ENCODE results near the gene GUK1. TPM values are rescaled to one million over a fixed set of nuclear protein-coding genes. Genes with fewer than 3 reads are reported as not detected.

Gene GUK1, protein sequence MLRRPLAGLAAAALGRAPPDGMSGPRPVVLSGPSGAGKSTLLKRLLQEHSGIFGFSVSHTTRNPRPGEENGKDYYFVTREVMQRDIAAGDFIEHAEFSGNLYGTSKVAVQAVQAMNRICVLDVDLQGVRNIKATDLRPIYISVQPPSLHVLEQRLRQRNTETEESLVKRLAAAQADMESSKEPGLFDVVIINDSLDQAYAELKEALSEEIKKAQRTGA
- total RNA-seq, result 252 and 379 TPM in 2 replicates

DNA sequence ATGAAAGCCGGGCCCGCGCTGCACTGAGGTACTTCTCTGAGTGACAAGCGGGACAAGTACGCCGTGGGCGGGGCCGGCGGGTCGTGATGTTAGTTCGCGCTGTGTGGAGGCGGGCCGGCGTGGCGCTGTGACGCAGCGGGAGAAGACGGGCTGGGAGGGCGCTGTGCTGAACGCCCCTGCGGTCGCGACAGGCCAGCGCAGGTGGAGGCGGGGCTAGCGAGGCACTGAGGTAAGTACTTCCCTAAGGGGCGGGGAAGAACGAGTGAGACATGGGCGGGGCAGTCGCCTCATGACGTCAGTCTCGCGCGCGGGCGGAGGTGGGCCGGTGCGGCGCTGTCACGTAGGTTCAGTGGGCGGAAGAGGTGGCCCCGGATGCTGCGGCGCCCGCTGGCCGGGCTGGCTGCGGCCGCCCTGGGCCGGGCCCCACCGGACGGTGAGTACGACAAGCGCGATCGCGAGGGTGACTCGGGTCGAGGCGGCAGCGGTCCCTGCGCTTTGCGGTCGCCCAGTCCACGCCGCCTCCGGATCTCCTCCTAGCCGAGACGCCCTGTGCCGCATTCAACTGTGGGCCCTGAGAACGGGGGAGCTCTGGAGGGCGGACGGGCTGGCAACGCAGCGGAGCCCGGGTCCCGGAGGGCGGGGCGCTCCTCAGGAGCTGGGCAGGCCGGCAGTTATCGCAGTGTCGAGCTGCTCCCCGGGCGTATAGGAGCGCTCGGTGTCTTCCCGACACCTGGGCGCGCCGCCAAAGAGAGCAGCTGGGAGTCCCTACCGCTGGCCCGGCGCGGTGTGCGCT lies at the start of gene GUK1:
GUK1 (plus strand) TSS at position 349 of the 793 bp plus-strand sequence; CDS start at position 373, 24 bp downstream.

DNA sequence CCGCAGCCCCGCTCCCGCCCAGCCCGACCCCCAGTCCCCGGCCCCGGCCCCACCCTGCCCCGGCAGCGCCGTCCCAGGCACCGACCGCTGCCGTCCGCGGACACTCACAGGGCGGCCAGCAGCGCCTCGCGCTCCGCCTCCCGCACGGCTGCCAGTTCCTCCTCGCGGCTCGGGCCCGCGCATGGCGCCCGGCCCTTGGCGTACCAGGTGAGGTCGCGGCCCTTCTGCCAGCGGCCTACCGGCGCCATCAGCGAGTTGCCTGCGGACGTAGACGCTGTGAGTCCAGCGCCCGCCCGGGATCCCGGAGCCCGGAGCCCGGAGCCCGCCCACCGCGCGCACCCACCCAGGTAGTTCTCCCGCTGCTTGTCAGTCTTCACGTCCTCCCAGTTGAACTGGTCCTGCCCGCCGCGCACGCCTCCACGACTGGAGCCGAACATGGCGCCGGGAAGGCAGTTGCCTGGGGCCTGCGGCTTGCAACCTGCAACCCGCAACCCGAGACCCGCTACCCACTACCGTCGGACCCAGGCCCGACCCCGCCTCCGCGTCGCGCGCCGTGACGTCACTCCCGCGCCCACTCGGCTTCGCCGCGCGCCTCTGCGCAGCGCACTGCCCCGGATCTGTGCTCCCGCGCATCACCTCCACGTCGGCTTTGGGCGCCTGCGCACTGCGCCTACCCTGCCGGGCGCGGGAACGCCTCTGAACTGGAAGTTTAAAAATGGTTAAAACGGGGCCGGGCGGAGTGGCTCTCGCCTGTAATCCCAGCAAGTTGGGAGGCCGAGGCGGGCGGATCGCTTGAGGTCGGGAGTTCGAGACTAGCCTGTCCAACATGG lies 37.1 kb upstream of the GUK1 start, which contains the start of gene C1orf35:
C1orf35 (minus strand) TSS at position 535 of the 830 bp plus-strand sequence; CDS start at position 437, 98 bp downstream.

DNA sequence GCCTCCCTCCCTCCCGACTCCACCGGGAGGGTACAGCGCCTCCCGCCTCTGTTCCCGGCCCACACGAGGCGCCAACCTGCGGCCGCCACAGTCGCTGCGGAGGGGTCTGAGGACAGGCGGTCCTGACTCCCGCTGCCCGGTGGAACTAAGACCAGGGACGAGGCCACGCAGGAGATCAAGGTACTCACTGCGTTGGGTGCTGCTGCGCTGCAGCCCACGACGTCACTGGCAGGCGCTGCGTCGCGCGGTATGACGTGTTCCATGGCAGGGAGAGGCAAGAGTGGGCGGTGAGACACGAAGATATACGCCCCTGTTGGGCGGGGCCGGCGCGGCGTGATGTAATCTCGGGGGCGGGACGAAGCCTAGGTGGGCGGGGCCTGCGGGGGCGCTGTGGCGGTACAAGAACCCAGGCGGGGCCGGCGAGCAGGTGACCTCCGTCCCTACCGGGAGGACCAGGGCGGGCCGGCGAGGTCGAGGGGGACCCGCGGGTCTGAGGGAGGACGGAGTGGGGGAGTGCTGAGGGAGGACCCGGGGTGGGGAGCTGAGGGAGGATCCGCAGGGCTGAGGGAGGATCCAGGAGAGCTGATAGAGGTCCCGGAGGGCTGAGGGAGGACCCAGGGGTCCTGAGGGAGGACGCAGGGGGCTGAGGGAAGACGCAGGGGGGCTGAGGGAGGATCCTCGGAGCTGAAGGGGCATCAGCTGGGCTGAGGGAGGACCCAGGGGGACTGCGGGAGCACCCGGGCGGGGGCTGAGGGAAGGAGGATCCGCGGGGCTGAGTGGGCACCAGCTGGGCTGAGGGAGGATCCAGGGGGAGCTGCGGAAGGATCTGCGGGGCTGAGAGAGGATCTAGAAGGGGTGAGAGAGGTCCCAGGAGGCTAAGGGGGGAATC lies 30.8 kb upstream of the GUK1 start, which contains the start of gene MRPL55:
MRPL55 (minus strand) TSS at position 227 of the 889 bp plus-strand sequence. CDS start 1,039 bp downstream, outside the sequence.

DNA sequence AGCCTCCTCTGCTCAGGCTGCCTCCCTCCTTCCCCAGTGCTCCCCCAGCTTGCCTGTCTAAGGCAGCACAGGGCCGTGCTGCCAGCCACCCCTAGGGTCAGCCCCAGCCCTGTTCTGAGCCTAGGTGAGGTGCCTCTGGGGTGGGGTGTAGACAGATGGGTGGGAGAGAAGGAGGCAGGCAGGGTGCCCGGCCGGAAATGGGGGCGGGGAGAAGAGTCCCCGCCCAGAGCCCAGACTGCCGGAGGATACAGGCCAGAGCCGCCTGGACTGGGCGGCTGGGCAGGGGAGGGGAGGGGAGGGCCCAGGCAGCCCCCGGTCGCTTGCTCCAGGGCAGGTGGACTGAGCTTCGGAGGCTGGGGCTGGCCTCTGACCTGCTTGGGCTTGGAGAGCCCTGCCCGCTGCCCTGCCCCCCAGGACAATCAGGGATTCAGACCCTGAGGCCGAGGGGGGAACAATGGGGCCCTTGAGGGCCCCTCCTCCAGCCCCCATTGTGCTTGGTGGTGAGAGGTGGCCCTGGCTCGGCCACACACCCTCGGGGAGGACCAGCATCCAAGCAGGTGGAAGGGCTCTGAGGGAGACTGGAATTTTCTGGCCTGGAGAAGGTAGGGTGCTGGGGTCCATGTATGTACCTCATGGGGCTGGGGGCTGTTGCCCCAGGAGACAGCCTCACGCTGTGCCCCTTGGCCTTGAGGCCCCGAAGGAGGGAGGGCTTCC lies 9.5 kb downstream of the GUK1 start, which contains the start of gene GJC2:
GJC2 (plus strand) TSS at position 525 of the 714 bp plus-strand sequence. CDS start 7,829 bp downstream, outside the sequence.

DNA sequence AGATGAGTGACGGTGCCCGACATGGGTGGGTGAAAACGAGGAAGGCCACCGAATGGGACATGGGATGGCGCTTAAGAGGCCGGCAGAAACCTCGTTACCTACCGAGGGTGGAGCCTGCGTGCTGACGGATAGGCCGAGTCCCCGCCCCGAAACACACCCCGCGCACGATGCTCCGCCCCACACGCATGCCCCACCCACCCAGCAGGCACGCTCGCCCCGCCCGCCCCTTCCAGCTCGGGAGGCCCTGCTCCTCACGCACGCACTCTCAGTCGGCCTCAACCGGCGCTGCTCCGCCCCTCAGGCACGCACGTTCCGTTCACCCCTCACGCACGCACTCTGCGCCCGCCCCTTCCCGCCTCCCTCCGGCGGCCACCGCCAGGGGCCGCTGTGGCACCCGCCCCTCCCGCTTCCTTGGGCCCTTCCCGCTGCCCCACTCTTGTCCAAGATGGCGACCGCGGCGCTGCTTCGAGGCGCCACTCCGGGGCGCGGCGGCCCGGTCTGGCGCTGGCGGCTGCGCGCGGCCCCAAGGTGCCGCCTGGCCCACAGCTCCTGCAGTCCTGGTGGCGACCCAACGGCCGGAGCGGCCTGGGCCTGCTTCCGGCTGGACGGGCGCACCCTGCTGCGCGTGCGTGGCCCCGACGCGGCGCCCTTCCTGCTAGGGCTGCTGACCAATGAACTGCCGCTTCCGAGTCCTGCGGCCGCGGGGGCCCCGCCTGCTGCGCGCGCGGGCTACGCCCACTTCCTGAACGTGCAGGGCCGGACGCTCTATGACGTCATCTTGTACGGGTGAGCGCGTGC lies 25.5 kb downstream of the GUK1 start, which contains the start of gene IBA57:
IBA57 (plus strand) TSS at position 433 of the 798 bp plus-strand sequence; CDS start at position 446, 13 bp downstream.

Other genes starting within 250 kb of the GUK1 start
- 0.30 and 0.51 TPM in 2 replicates for gene WNT9A, start 192.3 kb upstream of the GUK1 start, total RNA-seq
- not detected in 2 replicates for gene WNT3A, start 133.3 kb upstream of the GUK1 start, total RNA-seq
- gene ARF1, start 57.6 kb upstream of the GUK1 start, total RNA-seq, result 230 and 384 TPM in 2 replicates
- 6.2 and 6.6 TPM in 2 replicates for gene C1orf35, start 37.0 kb upstream of the GUK1 start, total RNA-seq
- 43.6 and 71.6 TPM in 2 replicates for gene MRPL55, start 31.0 kb upstream of the GUK1 start, total RNA-seq
- 2.1 and 3.8 TPM in 2 replicates for gene GJC2, start 9.7 kb downstream of the GUK1 start, total RNA-seq
- 4.8 and 8.3 TPM in 2 replicates for gene IBA57, start 25.5 kb downstream of the GUK1 start, total RNA-seq
- gene OBSCN, start 67.8 kb downstream of the GUK1 start, total RNA-seq, result 16.6 and 32.8 TPM in 2 replicates